A673 (cell line): ENCODE results near the gene AKT3. TPM values are rescaled to one million over a fixed set of nuclear protein-coding genes. Genes with fewer than 3 reads are reported as not detected.

Experiments used
- BruUV-seq: library from RNA; stranded (reverse); fragments of 400-500 nt; replicated peaks from 2 replicates; lab custom pipeline; 2021; lab: Mats Ljungman, UMichigan
- CTCF ChIA-PET: fragments of 300-600 bp; sonication (Branson Sonifier 250); formaldehyde crosslinking; loops from one replicate; lab custom pipeline; 2022; ENCODE audit warnings: antibody characterized with exemption; lab: Charles Lee
- POLR2A ChIA-PET: fragments of 300-600 bp; sonication (Branson Sonifier 250); formaldehyde crosslinking; loops from one replicate; lab custom pipeline; 2022; ENCODE audit warnings: antibody characterized with exemption; ENCODE audit not compliant: low non-redundant PET; lab: Charles Lee
- DNase-seq: peaks from one replicate; pipeline ENCODE4 v3.0.0-alpha.2; 2015; ENCODE audit warnings: low spot score
- H3K27ac ChIP-seq: fragments of 200-600 bp; sonication (generic); 2 replicates; pipeline ENCODE4 v1.5.1; 2016; ENCODE audit warnings: mixed run types, low read depth, mild to moderate bottlenecking, mixed read lengths, antibody characterized with exemption, low read length; ENCODE audit not compliant: poor library complexity, severe bottlenecking
- H3K27me3 ChIP-seq: fragments of 200-600 bp; sonication (generic); replicated peaks from 2 replicates; pipeline ENCODE4 v1.6.1; 2017; ENCODE audit warnings: mixed run types, low read depth, mild to moderate bottlenecking, mixed read lengths, antibody characterized with exemption, low read length; ENCODE audit not compliant: insufficient read depth, poor library complexity
- H3K36me3 ChIP-seq: fragments of 200-600 bp; sonication (generic); 2 replicates; pipeline ENCODE4 v1.6.1; 2016; ENCODE audit warnings: mixed run types, mild to moderate bottlenecking, mixed read lengths, antibody characterized with exemption, low read length; ENCODE audit not compliant: insufficient read depth, poor library complexity, severe bottlenecking
- H3K4me1 ChIP-seq: fragments of 200-600 bp; sonication (generic); 2 replicates; pipeline ENCODE4 v1.6.1; 2017; ENCODE audit warnings: mixed run types, mild to moderate bottlenecking, mixed read lengths, antibody characterized with exemption, low read length; ENCODE audit not compliant: insufficient read depth, poor library complexity, severe bottlenecking
- H3K4me3 ChIP-seq: fragments of 200-600 bp; sonication (generic); 2 replicates; pipeline ENCODE4 v1.5.1; 2016; ENCODE audit warnings: low read depth, mixed run types, mild to moderate bottlenecking, mixed read lengths, low read length; ENCODE audit not compliant: poor library complexity, severe bottlenecking
- H3K9me3 ChIP-seq: fragments of 200-600 bp; sonication (generic); 2 replicates; pipeline ENCODE4 v1.6.1; 2016; ENCODE audit warnings: mixed run types, low read depth, mild to moderate bottlenecking, mixed read lengths, antibody characterized with exemption, low read length; ENCODE audit not compliant: poor library complexity, severe bottlenecking
- EZH2 ChIP-seq: fragments of 200-600 bp; sonication (generic); IDR thresholded peaks from 2 replicates; pipeline ENCODE4 v1.6.1; 2017; ENCODE audit warnings: borderline replicate concordance, low read depth, mild to moderate bottlenecking, mixed read lengths, antibody characterized with exemption, low read length; ENCODE audit not compliant: poor library complexity, severe bottlenecking
- intact Hi-C: fragments of 100-400 bp; cut with micrococcal nuclease; formaldehyde crosslinking; loops from one replicate; pipeline ENCODE4 v1.10.0; 2022; ENCODE audit not compliant: unreplicated experiment
- total RNA-seq: library from RNA; stranded (reverse); gene quantifications from 2 replicates; pipeline ENCODE4 v1.2.3, GENCODE V29; 2021
- TF ChIP-seq, protein P1 (sequence below): fragments of 300-800, 200-600 bp; sonication (generic); conservative IDR thresholded peaks from 2 replicates; pipeline ENCODE4 v1.5.1; 2017; ENCODE audit warnings: low read depth, mild to moderate bottlenecking, antibody characterized with exemption, low read length, moderate library complexity, mixed read lengths

Gene AKT3
- total RNA-seq, 1 experiment from 2014 or later, result 14.4 TPM

DNA sequence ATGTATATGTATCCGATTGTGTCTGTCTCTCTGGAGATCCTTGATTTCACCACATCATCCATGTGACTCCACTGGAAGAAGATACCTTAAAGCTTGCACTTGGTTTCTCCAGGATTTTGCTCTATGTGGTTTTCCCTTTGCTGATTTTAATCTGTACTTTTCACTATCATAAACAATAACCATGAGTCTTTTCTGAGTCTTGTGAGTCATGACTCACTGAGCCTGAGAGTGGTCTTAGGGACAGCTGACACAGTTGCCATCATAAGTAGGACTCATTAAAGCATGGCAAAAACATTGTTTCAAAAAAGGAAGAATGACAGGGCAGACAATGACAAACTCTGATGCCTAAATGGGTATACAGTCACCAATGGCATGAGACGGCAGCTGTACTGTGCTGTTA, 226.2 kb downstream of the AKT3 start:
- Histone ChIP-seq H3K27ac (no peak overlapping the region), H3K4me1 (no peaks in the 10 kb centered on the region), H3K4me3 (no peak overlapping the region), H3K27me3 (no peaks in the 10 kb centered on the region), H3K36me3 (no peaks in the 10 kb centered on the region), H3K9me3 (no peaks in the 10 kb centered on the region)
- BruUV-seq, result no TSS peak
- POLR2A ChIA-PET, result no interaction called here
- no peak for TF ChIP-seq EZH2
- TF ChIP-seq, protein P1, sequence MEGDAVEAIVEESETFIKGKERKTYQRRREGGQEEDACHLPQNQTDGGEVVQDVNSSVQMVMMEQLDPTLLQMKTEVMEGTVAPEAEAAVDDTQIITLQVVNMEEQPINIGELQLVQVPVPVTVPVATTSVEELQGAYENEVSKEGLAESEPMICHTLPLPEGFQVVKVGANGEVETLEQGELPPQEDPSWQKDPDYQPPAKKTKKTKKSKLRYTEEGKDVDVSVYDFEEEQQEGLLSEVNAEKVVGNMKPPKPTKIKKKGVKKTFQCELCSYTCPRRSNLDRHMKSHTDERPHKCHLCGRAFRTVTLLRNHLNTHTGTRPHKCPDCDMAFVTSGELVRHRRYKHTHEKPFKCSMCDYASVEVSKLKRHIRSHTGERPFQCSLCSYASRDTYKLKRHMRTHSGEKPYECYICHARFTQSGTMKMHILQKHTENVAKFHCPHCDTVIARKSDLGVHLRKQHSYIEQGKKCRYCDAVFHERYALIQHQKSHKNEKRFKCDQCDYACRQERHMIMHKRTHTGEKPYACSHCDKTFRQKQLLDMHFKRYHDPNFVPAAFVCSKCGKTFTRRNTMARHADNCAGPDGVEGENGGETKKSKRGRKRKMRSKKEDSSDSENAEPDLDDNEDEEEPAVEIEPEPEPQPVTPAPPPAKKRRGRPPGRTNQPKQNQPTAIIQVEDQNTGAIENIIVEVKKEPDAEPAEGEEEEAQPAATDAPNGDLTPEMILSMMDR, result no peak
- intact Hi-C loops, result no loop called here
- CTCF ChIA-PET, result no interaction called here
- no peak for DNase-seq

DNA sequence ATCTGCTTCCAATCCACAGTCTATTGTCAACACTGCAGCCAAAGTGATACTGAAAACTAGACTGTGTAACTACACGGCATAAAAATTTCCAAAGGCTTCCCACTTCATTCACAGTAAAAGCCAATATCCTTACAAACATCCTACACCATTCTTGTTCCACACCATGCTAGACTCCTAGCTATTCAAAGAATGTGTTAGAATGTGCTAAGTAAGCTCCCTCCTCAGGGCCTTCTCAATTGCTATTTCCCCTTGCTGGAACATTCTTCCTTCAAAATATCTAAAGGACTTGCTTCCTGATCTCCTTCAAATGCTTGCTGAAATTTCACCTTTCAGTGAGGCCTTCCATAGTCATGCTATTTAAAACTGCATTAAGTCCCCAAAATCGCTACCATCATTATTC, 228.1 kb downstream of the AKT3 start:
- no peaks in the 10 kb centered on the region for H3K27me3 ChIP-seq
- no peaks in the 10 kb centered on the region for H3K4me1 ChIP-seq
- no peaks in the 10 kb centered on the region for H3K36me3 ChIP-seq
- POLR2A ChIA-PET, result no interaction called here
- DNase-seq, result no peak
- CTCF ChIA-PET, result no interaction called here
- no peak overlapping the region for H3K27ac ChIP-seq
- TF ChIP-seq, protein P1, result no peak
- TF ChIP-seq EZH2, result no peak
- no TSS peak for BruUV-seq
- H3K9me3 ChIP-seq, result no peaks in the 10 kb centered on the region
- no peak overlapping the region for H3K4me3 ChIP-seq
- intact Hi-C loops, result no loop called here

DNA sequence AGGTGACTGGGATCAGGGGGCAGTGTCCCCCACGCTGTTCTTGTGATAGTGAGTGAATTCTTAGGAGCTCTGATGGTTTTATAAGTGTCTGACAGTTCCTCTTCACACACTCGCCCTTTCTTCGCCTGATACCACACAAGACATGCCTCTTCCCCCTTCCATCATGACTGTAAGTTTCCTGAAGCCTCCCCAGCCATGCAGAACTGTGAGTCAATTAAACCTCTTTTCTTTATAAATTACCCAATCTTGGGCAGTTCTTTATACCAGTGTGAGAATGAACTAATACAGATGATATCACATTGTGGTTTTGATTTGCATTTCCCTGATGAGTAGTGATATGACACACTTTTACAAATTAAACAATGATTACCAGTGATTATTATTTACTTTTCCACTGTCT, 229.9 kb downstream of the AKT3 start:
- intact Hi-C loops, result no loop called here
- no peaks in the 10 kb centered on the region for H3K27me3 ChIP-seq
- no peak for TF ChIP-seq EZH2
- TF ChIP-seq, protein P1, result no peak
- CTCF ChIA-PET, result no interaction called here
- H3K9me3 ChIP-seq, result no peaks in the 10 kb centered on the region
- no peak for DNase-seq
- H3K4me1 ChIP-seq, result no peaks in the 10 kb centered on the region
- no peaks in the 10 kb centered on the region for H3K36me3 ChIP-seq
- no peak overlapping the region for H3K27ac ChIP-seq
- no TSS peak for BruUV-seq
- H3K4me3 ChIP-seq, result no peak overlapping the region
- POLR2A ChIA-PET, result no interaction called here
